ENCODE results near the gene METTL8. TPM values are rescaled to one million over a fixed set of nuclear protein-coding genes. Genes with fewer than 3 reads are reported as not detected.

Gene METTL8
- total RNA-seq, 1 experiment from 2014 or later: 34.4 TPM

DNA sequence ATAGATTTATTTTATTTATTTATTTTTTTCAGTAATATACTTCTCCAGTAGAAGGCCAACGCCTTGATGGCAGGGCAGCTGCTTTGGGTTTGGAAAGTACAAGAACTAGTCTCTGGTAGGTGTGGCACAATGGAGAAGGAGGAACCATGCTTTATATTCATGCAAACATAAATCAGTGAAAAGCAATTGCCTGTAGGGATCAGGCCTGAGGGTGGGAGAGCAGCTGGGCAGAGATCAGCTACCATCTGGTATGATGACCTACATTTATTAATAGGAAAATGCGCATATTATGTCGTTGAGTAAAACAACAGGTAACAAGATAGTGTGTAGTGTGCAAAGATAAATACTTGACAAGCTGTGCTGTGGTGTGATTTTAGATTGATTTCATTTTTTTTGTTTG lies 152.7 kb downstream of the METTL8 start:
- no TSS peak for BruUV-seq (replicated peaks)
- RAD21 ChIA-PET (ENCODE audit: low non-redundant PET in 1 of 2, low total read pairs in 2 of 2, uncharacterized antibody in 2 of 2, unreplicated experiment in 2 of 2): no interaction called here
- Histone ChIP-seq H3K4me2 (ENCODE audit: low read length) (no peak overlapping the region), H2AFZ (ENCODE audit: low read depth, low read length, poor library complexity, severe bottlenecking) (no peak overlapping the region), H3K4me1 (ENCODE audit: control insufficient read depth in 1 of 2, insufficient read depth in 2 of 2, low read length in 2 of 2) (no peaks in the 10 kb centered on the region), H3K27me3 (ENCODE audit: insufficient read depth, low read length) (no peaks in the 10 kb centered on the region), H3K27ac (ENCODE audit: low read depth, low read length) (no peak overlapping the region), H3K79me2 (ENCODE audit: insufficient read depth, low read length) (no peaks in the 10 kb centered on the region), H4K20me1 (ENCODE audit: insufficient read depth) (no peaks in the 10 kb centered on the region), H3K9me3 (ENCODE audit: control insufficient read depth in 1 of 2, insufficient read depth in 1 of 2, low read depth in 1 of 2, low read length in 2 of 2) (no peaks in the 10 kb centered on the region), H3K36me3 (ENCODE audit: control insufficient read depth in 1 of 2, insufficient read depth in 2 of 2, low read length in 2 of 2) (no peaks in the 10 kb centered on the region), H3K4me3 (replicated peaks in 1 of 2; ENCODE audit: low read depth in 1 of 2, low read length in 2 of 2) (no peak overlapping the region), H3K9ac (ENCODE audit: low read length) (no peak overlapping the region), H3K9me2 (ENCODE audit: insufficient read depth) (no peaks in the 10 kb centered on the region)
- TF ChIP-seq, protein P1, sequence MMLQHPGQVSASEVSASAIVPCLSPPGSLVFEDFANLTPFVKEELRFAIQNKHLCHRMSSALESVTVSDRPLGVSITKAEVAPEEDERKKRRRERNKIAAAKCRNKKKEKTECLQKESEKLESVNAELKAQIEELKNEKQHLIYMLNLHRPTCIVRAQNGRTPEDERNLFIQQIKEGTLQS (IDR thresholded peaks at IDR 0.05): no peak
- TF ChIP-seq ZNF274 (IDR thresholded peaks at IDR 0.05; ENCODE audit: low read depth, low read length) (no peak), EGR1 (IDR thresholded peaks at IDR 0.05; ENCODE audit: low read depth) (no peak), EZH2phosphoT487 (IDR thresholded peaks at IDR 0.05; ENCODE audit: borderline replicate concordance) (no peak), CEBPB (IDR thresholded peaks at IDR 0.05; ENCODE audit: low read depth) (no peak), POLR2AphosphoS5 (IDR thresholded peaks at IDR 0.05; ENCODE audit: low read depth, low read length) (no peak), YY1 (IDR thresholded peaks at IDR 0.05; ENCODE audit: extremely low read depth, insufficient replicate concordance, low read depth, low read length) (no peak), SIN3A (IDR thresholded peaks at IDR 0.05; ENCODE audit: low read depth) (no peak), RAD21 (IDR thresholded peaks at IDR 0.05; ENCODE audit: low read depth) (no peak), SP1 (IDR thresholded peaks at IDR 0.05; ENCODE audit: low read depth) (no peak), SRF (IDR thresholded peaks at IDR 0.05; ENCODE audit: low read depth) (no peak), ELF1 (IDR thresholded peaks at IDR 0.05; ENCODE audit: borderline replicate concordance, low read depth) (no peak), CBX3 (IDR thresholded peaks at IDR 0.05; ENCODE audit: low read depth) (no peak), JUND (IDR thresholded peaks at IDR 0.05) (no peak), POLR2A (IDR thresholded peaks at IDR 0.05; ENCODE audit: borderline replicate concordance, extremely low read depth, insufficient read depth, insufficient read length) (no peak)
- TF ChIP-seq, protein P2, sequence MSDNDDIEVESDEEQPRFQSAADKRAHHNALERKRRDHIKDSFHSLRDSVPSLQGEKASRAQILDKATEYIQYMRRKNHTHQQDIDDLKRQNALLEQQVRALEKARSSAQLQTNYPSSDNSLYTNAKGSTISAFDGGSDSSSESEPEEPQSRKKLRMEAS (IDR thresholded peaks at IDR 0.05): no peak
- TF ChIP-seq, protein P3, sequence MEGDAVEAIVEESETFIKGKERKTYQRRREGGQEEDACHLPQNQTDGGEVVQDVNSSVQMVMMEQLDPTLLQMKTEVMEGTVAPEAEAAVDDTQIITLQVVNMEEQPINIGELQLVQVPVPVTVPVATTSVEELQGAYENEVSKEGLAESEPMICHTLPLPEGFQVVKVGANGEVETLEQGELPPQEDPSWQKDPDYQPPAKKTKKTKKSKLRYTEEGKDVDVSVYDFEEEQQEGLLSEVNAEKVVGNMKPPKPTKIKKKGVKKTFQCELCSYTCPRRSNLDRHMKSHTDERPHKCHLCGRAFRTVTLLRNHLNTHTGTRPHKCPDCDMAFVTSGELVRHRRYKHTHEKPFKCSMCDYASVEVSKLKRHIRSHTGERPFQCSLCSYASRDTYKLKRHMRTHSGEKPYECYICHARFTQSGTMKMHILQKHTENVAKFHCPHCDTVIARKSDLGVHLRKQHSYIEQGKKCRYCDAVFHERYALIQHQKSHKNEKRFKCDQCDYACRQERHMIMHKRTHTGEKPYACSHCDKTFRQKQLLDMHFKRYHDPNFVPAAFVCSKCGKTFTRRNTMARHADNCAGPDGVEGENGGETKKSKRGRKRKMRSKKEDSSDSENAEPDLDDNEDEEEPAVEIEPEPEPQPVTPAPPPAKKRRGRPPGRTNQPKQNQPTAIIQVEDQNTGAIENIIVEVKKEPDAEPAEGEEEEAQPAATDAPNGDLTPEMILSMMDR (IDR thresholded peaks at IDR 0.05 in 2 of 3, conservative IDR thresholded peaks at IDR 0.05 in 1 of 3; ENCODE audit: borderline replicate concordance in 1 of 3, insufficient read depth in 1 of 3, low read depth in 2 of 3, low read length in 2 of 3): no peak
- intact Hi-C loops (cut with micrococcal nuclease): no loop called here
- ATAC-seq: no peak
- POLR2A ChIA-PET: interaction anchor here (0.6 kb wide), 1 partner anchor 830 kb away, joined by 3 read pairs; no protein-coding TSS in a partner anchor
- DNase-seq (ENCODE audit: low read depth, low spot score): no peak
- CTCF ChIA-PET: no interaction called here

Data from HCT116 (cell line).